SU-DHL-6 (cell line): ENCODE data around the gene CLHC1.

Experiments
- CTCF ChIP-seq: fragments of 200-600 bp; sonication (generic); IDR thresholded peaks from one replicate; pipeline ENCODE4 v1.5.1; 2017; ENCODE audit warnings: antibody characterized with exemption, mild to moderate bottlenecking, low read length, moderate library complexity; ENCODE audit not compliant: insufficient read depth, poor library complexity, severe bottlenecking
- EZH2phosphoT487 ChIP-seq: fragments of 200-600 bp; sonication (generic), shearing (Covaris generic); conservative IDR thresholded peaks from 2 replicates; pipeline ENCODE4 v1.6.1; 2018; ENCODE audit warnings: mild to moderate bottlenecking, antibody characterized with exemption, low read length, moderate library complexity, mixed read lengths

- TF ChIP-seq CTCF = no peak
- TF ChIP-seq EZH2phosphoT487 = no peak
Measured at GRCh38 chr2:55277310-55277709, 45.2 kb upstream of the CLHC1 start.
